ENCODE results near the gene PDE2A.

PDE2A gene

GRCh38 chr11:72686639-72687220, 12.5 kb upstream of the PDE2A start:
- DNase-seq (ENCODE audit: low read depth, low spot score): no peak
- in situ Hi-C loops (cut with HindIII; ENCODE audit: low sequenced_read_pairs): no loop called here
- no peak overlapping the region for H3K4me3 ChIP-seq (ENCODE audit: low read depth, low read length)
- no peak for TF ChIP-seq CTCF (IDR thresholded peaks at IDR 0.05; ENCODE audit: low read depth, low read length)

GRCh38 chr11:72685560-72686480, 11.6 kb upstream of the PDE2A start:
- in situ Hi-C loops (cut with HindIII; ENCODE audit: low sequenced_read_pairs): no loop called here
- no peak overlapping the region for H3K4me3 ChIP-seq (ENCODE audit: low read depth, low read length)
- no peak for TF ChIP-seq CTCF (IDR thresholded peaks at IDR 0.05; ENCODE audit: low read depth, low read length)
- DNase-seq (ENCODE audit: low read depth, low spot score): no peak

GRCh38 chr11:72684236-72684912, 10.2 kb upstream of the PDE2A start:
- H3K4me3 ChIP-seq (ENCODE audit: low read depth, low read length): no peak overlapping the region
- TF ChIP-seq CTCF (IDR thresholded peaks at IDR 0.05; ENCODE audit: low read depth, low read length): peak; percentile 80
- in situ Hi-C loops (cut with HindIII; ENCODE audit: low sequenced_read_pairs): no loop called here
- DNase-seq (ENCODE audit: low read depth, low spot score): peak; percentile 65

- in situ Hi-C loops (cut with HindIII; ENCODE audit: low sequenced_read_pairs): no loop called here
- DNase-seq (ENCODE audit: low read depth, low spot score): peak; percentile 43
- no peak overlapping the region for H3K4me3 ChIP-seq (ENCODE audit: low read depth, low read length)
- peak; percentile 97 for TF ChIP-seq CTCF (IDR thresholded peaks at IDR 0.05; ENCODE audit: low read depth, low read length)
Observed at GRCh38 chr11:72683782-72684200, 9.6 kb upstream of the PDE2A start.

- H3K4me3 ChIP-seq (ENCODE audit: low read depth, low read length): no peak overlapping the region
- no peak for TF ChIP-seq CTCF (IDR thresholded peaks at IDR 0.05; ENCODE audit: low read depth, low read length)
- in situ Hi-C loops (cut with HindIII; ENCODE audit: low sequenced_read_pairs): no loop called here
- no peak for DNase-seq (ENCODE audit: low read depth, low spot score)
Observed at GRCh38 chr11:72682858-72683243, 8.6 kb upstream of the PDE2A start.

- in situ Hi-C loops (cut with HindIII; ENCODE audit: low sequenced_read_pairs): no loop called here
- DNase-seq (ENCODE audit: low read depth, low spot score): no peak
- TF ChIP-seq CTCF (IDR thresholded peaks at IDR 0.05; ENCODE audit: low read depth, low read length): no peak
- no peak overlapping the region for H3K4me3 ChIP-seq (ENCODE audit: low read depth, low read length)
Observed at GRCh38 chr11:72682238-72682857, 8.1 kb upstream of the PDE2A start.

All from astrocyte of the spinal cord (primary cell).